GM19043 (cell line): Measurements from ENCODE around the gene CLCN3.
"Not testable (repeated sequence)": the region's sequence is repeated elsewhere in the genome, so short reads cannot be mapped to it uniquely, and the experiment has no call there.

Experiments used
- ATAC-seq: cut with Tn5 transposase; IDR thresholded peaks from one replicate; pipeline ENCODE4 v1.9.1; 2021; ENCODE audit warnings: low read depth; ENCODE audit not compliant: unreplicated experiment

CLCN3 gene

DNA sequence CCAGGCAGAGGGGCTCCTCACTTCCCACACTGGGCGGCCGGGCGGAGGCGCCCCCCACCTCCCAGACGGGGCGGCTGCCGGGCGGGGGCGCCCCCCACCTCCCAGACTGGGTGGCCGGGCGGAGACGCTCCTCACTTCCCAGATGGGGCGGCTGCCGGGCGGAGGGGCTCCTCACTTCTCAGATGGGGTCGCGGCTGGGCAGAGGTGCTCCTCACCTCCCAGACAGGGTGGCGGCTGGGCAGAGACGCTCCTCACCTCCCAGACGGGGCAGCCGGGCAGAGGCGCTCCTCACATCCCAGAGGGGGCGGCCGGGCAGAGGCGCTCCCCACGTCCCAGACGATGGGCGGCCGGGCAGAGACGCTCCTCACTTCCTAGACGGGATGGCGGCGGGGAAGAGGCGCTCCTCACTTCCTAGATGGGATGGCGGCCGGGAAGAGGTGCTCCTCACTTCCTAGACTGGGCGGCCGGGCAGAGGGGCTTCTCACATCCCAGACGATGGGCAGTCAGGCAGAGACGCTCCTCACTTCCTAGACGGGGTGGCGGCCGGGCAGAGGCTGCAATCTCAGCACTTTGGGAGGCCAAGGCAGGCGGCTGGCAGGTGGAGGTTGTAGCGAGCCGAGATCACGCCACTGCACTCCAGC lies 58.7 kb downstream of the CLCN3 start:
- ATAC-seq = not testable (repeated sequence)

DNA sequence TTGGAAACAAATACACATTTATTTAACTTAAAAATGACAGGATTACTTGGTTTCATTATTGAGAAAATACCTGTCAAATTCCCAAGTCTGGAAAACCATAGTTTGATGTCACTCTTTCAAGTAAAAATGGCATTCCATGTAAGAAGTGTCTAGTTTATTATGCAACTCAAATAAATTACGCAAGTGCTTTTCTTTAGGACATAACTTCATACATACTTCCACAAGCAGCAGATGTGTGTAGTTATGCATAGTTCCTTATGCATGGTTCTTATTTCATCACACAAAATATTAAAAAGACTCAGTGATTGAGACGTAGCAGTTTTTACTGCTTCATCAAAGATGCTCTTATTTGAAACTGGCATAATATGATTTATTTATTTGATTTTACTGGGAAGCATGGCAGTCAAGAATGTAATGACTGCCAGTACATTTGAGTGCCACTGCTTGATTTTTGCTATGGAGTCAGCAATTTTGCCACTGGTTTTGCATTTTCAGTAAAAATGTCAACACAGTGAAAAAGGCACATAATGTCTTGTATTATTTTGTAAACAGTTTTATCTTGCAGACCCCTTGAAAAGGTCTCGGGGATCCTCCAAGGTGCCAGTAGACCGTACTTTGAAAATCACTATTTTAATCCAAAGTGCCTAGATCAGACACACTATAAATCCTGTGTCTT lies 62.1 kb downstream of the CLCN3 start:
- no peak for ATAC-seq

- no peak for ATAC-seq
These were observed 69.3 kb downstream of the CLCN3 start for GRCh38 chr4:169689681-169690080.

GRCh38 chr4:169690787-169691186 lies 70.4 kb downstream of the CLCN3 start:
- no peak for ATAC-seq

DNA sequence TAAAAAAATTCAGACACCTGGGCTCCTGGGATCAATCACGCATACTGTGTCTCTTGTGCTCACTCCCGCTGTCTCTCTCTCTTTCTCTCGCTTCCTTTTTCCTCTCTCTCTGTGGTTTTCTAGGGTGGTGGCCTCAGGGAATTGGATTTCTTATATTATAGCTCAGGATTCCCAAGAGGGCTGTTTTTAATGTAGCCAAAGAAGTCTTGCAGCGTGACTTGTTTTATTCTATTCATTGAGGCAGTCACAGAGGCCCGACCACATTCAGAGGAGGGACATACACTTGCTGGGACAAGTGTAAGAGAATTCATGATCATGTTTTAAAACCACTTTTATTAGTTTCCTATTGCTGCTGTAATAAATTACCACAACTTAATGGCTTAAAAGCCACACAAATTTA lies 78.0 kb downstream of the CLCN3 start:
- ATAC-seq = no peak

DNA sequence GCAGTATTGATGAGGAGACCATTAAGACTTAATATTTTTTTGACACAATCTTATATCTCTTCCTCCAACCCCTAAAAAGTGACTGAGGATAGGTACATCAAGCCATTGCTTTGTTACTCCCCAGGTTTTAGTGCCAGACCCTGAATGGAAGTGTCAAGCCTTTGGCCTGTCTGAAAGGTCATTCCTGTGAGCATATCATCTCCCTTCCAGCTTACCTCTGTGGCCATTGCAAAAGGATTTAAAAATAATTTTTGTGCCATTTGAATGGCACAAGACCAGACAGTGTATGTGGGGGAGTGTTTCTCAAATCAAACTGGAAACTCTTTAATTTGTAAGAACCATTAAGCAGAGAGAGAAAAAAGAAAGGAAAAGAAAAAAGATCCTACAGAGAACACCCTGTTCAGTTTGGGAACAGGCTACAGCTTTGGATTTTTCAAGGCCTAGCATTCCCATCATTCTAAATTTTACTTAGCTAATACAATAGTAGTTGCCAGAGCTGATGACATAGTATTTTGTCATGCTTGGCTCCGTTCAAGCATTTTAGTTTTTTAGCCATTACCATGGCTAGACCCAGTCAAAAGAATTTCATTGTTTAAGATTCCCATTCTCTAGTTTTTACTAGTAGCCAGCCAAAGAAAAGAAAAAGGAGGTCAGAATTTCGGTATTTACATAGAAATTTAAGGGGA lies 87.7 kb downstream of the CLCN3 start:
- no peak for ATAC-seq

DNA sequence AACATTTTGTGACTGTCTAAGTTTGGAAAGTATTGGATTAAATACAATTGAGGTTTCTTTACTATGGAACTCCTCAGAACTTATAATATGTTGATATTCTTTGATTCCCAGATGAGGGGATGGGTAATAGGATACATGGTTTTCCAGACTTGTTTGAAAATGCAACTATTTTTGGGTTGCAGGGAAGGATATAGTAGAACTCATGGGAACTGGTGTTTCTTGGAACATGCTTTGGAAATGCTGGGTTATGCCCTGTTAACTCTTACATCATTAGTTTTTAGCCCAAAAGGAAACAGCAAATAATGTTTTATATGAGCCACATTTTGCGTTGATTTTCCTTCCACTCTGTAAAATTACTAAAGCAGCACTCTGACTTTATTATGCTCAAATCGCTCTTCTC lies 95.4 kb downstream of the CLCN3 start:
- ATAC-seq = no peak

DNA sequence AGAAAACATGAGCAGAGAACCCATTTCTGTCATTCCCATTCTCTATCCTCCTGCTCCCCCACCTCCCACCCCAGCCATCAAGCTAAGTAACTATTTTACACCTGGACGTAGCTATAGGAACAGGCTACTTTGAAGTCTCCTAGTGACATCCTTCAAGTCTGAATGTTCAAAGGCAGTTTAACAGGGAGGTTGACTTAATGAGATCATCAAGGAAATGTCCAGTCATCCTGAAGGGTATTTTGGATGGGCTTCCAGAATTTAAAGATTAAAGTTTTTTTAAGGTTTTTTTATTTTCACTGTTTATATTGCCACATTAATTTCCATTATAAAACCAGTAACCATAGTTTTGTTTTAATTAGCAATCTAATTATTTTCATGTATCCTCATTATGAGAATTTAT lies 96.3 kb downstream of the CLCN3 start:
- no peak for ATAC-seq

- no peak for ATAC-seq
These were observed 100.2 kb downstream of the CLCN3 start for GRCh38 chr4:169720529-169720928.

GRCh38 chr4:169723207-169723965 lies 103.0 kb downstream of the CLCN3 start:
- no peak for ATAC-seq

GRCh38 chr4:169724260-169724659 lies 103.9 kb downstream of the CLCN3 start:
- no peak for ATAC-seq

DNA sequence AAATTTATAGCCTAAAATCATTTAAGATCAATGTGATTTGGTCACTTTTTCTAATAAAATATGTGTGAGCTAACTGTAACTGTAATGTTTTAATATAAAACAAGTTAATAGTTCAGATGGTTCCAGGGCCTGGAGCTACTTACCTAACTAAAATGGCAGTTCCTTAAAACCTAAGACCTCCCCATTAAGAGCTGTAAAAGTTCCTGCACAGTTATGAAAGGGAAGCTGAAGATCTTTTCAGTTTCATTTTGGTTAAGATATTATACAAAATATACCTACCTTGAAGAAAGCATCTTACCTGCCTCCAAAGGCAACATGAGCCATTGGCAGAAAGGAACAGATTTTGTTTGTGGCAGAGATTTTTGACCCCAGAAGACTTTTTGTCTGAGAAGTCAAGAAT lies 107.2 kb downstream of the CLCN3 start:
- peak; percentile 45 for ATAC-seq

DNA sequence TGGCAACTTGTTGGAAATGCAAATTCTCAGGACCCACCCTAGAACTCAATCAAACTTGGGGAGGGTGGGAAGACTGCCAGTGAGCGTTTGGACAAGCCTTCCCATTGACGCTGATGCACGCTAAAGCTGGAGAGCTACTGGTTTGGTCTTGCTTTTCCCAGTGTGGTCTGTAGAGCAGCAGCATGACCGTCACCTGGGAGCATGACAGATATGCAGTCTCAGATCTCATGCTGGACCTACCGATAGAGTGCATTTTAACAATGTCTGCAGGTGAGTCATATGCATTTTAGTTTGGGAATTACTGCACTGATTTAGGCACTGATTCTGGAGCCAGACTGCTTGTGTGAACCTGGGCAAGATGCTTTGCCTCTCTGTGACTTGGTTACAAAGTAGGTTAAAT lies 110.2 kb downstream of the CLCN3 start:
- ATAC-seq = no peak

DNA sequence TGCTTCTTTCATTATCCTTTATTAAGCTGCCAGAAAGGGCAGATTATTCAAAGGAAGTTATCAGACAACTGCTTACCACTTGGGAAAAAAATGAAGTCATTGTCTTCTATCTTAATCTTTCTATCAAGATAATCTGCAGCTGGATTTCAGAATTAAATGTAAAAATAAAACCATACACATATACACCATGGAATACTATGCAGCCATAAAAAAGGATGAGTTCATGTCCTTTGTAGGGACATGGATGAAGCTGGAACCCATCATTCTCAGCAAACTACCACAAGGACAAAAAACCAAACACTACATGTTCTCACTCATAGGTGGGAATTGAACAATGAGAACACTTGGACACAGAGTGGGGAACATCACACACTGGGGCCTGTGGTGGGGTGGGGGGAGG lies 118.2 kb downstream of the CLCN3 start:
- ATAC-seq = not testable (repeated sequence)

GRCh38 chr4:169741569-169741968 lies 121.2 kb downstream of the CLCN3 start:
- no peak for ATAC-seq

GRCh38 chr4:169744601-169745000 lies 124.2 kb downstream of the CLCN3 start:
- no peak for ATAC-seq

GRCh38 chr4:169745291-169745690 lies 124.9 kb downstream of the CLCN3 start:
- ATAC-seq = no peak

DNA sequence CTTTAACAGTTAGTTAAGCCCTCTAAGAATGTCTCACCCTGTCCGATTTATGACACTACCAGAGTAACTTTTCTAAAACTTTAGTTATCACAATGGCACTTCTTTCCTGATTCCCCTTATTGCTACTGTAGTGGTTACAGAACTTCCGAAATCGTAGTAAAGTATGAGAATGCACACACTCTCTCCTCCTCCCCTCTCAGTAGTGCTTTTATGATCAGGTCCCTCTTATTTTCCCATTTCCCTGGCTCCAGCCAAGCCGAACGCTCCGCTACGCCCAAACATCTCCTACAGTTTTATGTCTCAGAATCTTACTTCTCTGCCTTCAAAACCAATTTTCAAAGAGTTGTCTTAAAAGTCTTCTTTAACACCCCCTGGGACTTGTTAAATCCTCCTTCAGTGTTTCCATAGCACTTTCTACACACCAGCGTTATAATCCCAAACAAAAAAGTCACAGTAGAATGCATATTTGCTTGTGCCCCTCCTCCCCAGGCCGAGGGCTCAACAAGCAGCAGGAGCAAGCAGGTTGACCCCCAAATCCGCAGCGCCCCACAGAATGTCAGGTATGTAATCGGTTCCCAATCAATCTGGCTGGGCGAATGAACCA lies 136.7 kb downstream of the CLCN3 start:
- peak; percentile 13 for ATAC-seq

DNA sequence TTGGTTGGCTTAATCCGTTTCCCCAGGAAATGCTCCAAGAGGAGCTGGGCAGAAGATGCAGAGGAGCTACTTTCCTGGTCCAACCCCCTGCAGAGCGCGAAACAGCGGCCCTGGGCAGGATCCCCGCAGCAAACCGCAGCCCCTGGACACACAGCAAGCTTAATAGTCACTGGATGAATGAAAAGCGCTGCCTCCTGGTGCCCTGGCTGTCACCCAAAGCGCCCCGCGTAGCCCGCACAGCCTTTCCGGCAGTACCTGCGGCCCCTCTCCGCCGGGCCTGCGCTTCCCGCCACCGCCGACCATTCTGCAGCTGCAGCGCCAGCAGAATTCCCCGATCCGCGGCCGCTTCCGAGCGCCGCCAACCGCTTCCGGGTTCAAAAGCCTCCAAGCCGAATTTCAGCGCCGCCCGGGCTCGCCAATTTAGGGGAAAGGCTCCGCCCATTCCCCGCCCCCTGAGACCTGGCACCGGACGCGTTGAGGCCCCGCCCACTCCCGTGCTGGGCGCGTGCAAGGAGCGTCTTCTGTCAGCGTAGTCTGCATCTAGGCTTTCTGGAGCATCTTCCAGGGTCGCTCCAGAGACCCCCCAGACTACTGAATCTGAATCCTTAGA lies 137.3 kb downstream of the CLCN3 start, which contains the start of gene HPF1:
HPF1 (minus strand) TSS at position 370 of the 610 bp plus-strand sequence; CDS start at position 303, 67 bp downstream.
- peak; percentile 93 for ATAC-seq

DNA sequence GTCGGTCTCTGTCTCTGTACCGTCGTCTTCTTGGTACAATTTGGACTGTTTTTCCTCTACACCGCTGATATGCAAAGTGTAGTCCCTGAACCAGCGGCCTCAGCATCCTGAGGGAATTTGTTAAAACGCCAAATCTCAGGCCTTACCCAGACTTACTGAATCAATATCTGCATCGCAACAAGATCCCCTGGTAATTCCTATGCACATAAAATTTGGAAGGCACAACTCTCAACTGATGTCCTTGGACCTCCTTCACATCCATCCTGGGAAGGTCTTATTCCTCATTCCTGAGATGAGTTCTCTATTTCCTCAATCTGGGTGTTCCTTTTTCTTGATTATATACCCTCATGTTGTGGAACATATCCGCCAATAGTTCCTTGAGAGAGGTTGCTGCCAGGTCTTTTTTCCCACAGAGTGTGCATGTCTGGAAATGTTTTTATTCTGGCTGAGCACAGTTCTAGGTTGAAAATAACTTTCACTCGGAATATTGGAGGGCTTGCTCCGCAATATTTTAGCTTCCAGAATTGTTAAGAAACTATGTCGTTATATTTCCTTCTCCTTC lies 138.1 kb downstream of the CLCN3 start:
- no peak for ATAC-seq
